ENCODE results near the gene IAH1. TPM values are rescaled to one million over a fixed set of nuclear protein-coding genes. Genes with fewer than 3 reads are reported as not detected.

Gene IAH1
- polyA plus RNA-seq, 3 donors: 39.4 to 98.2 (median 84.0) TPM

DNA sequence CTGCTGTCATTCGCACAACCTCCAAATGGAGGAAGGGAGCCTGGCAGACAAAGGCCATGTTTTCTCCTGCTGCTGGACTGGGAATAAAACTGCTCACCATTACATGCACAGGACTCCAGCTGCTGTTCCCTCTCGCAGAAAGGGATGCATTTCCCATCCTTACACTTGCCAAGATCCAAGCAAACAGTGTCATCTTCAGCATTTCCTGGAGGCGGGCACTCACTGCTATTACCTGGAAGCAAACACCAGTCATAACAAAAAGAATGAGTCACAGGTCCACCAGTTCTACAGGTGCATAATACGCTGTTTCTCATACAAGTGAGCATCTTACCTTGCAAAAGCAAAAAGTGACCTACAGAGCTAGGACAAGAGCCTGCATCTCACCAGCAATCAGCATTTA, 22.7 kb downstream of the IAH1 start:
- Mint-ChIP-seq H3K36me3 (peaks cover 82 to 97% of the 10 kb centered on the region in 2 donors), H3K9me3 (no peaks in the 10 kb centered on the region), H3K27me3 (ENCODE audit: low read depth in 3 of 3) (peaks cover 0 to 1% (median 0%) of the 10 kb centered on the region in 3 donors), H3K27ac (peak overlapping the region in 2 of 7 donors; percentile 2 to 15), H3K4me1 (no peaks in the 10 kb centered on the region), H3K4me3 (no peak overlapping the region)
- no peak overlapping the region for H3K9ac ChIP-seq (ENCODE audit: insufficient read depth, low read length, poor library complexity, severe bottlenecking)
- intact Hi-C loops (cut with micrococcal nuclease): no loop called here
- WGBS (ENCODE audit: insufficient coverage): 100% methylated on average over 4 of the region's 4 CpGs
- H2AFZ ChIP-seq (ENCODE audit: insufficient read depth, low read depth, low read length, poor library complexity, severe bottlenecking): no peak overlapping the region
- H3K4me3 ChIP-seq (replicated peaks in 1 of 3; ENCODE audit: low read depth in 2 of 3, low read length in 3 of 3): no peak overlapping the region
- H3K79me2 ChIP-seq (ENCODE audit: insufficient read depth, low read length): no peaks in the 10 kb centered on the region
- no peak for DNase-seq
- TF ChIP-seq, protein P1, sequence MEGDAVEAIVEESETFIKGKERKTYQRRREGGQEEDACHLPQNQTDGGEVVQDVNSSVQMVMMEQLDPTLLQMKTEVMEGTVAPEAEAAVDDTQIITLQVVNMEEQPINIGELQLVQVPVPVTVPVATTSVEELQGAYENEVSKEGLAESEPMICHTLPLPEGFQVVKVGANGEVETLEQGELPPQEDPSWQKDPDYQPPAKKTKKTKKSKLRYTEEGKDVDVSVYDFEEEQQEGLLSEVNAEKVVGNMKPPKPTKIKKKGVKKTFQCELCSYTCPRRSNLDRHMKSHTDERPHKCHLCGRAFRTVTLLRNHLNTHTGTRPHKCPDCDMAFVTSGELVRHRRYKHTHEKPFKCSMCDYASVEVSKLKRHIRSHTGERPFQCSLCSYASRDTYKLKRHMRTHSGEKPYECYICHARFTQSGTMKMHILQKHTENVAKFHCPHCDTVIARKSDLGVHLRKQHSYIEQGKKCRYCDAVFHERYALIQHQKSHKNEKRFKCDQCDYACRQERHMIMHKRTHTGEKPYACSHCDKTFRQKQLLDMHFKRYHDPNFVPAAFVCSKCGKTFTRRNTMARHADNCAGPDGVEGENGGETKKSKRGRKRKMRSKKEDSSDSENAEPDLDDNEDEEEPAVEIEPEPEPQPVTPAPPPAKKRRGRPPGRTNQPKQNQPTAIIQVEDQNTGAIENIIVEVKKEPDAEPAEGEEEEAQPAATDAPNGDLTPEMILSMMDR (IDR thresholded peaks at IDR 0.05): no peak
- H3K36me3 ChIP-seq (replicated peaks in 1 of 2; ENCODE audit: control insufficient read depth in 1 of 2, insufficient read depth in 2 of 2, low read length in 2 of 2): peaks cover 82 to 97% of the 10 kb centered on the region in 2 donors
- peaks cover 56% of the 10 kb centered on the region for H4K20me1 ChIP-seq (ENCODE audit: insufficient read depth, low read length)
- H3K4me2 ChIP-seq (replicated peaks; ENCODE audit: extremely low read depth, low read length, poor library complexity, severe bottlenecking): no peak overlapping the region
- H3K9me3 ChIP-seq (replicated peaks in 1 of 2; ENCODE audit: control insufficient read depth in 1 of 2, insufficient read depth in 1 of 2, low read length in 2 of 2): no peaks in the 10 kb centered on the region
- H3K27me3 ChIP-seq (ENCODE audit: control insufficient read depth in 2 of 2, insufficient read depth in 2 of 2, low read length in 2 of 2): no peaks in the 10 kb centered on the region
- no peaks in the 10 kb centered on the region for H3K4me1 ChIP-seq (ENCODE audit: control insufficient read depth in 1 of 2, insufficient read depth in 2 of 2, low read length in 2 of 2)
- H3K27ac ChIP-seq (ENCODE audit: low read depth in 1 of 2, low read length in 2 of 2): no peak overlapping the region

- Mint-ChIP-seq H3K27ac (peak overlapping the region in 1 of 7 donors; percentile 6), H3K9me3 (no peaks in the 10 kb centered on the region), H3K27me3 (ENCODE audit: low read depth in 3 of 3) (peaks cover 0 to 1% (median 0%) of the 10 kb centered on the region in 3 donors), H3K36me3 (peaks cover 76 to 97% of the 10 kb centered on the region in 2 donors), H3K4me1 (no peaks in the 10 kb centered on the region), H3K4me3 (no peak overlapping the region)
- TF ChIP-seq, protein P1 (IDR thresholded peaks at IDR 0.05): no peak
- H3K4me1 ChIP-seq (ENCODE audit: control insufficient read depth in 1 of 2, insufficient read depth in 2 of 2, low read length in 2 of 2): no peaks in the 10 kb centered on the region
- no peaks in the 10 kb centered on the region for H3K9me3 ChIP-seq (replicated peaks in 1 of 2; ENCODE audit: control insufficient read depth in 1 of 2, insufficient read depth in 1 of 2, low read length in 2 of 2)
- no peak overlapping the region for H2AFZ ChIP-seq (ENCODE audit: insufficient read depth, low read depth, low read length, poor library complexity, severe bottlenecking)
- H3K36me3 ChIP-seq (replicated peaks in 1 of 2; ENCODE audit: control insufficient read depth in 1 of 2, insufficient read depth in 2 of 2, low read length in 2 of 2): peaks cover 77 to 97% of the 10 kb centered on the region in 2 donors
- H4K20me1 ChIP-seq (ENCODE audit: insufficient read depth, low read length): peaks cover 54% of the 10 kb centered on the region
- H3K79me2 ChIP-seq (ENCODE audit: insufficient read depth, low read length): no peaks in the 10 kb centered on the region
- intact Hi-C loops (cut with micrococcal nuclease): no loop called here
- H3K4me3 ChIP-seq (replicated peaks in 1 of 3; ENCODE audit: low read depth in 2 of 3, low read length in 3 of 3): no peak overlapping the region
- no peak for DNase-seq
- no CpG with 5 or more reads among the region's 1 CpG for WGBS (ENCODE audit: insufficient coverage)
- H3K9ac ChIP-seq (ENCODE audit: insufficient read depth, low read length, poor library complexity, severe bottlenecking): no peak overlapping the region
- H3K27me3 ChIP-seq (ENCODE audit: control insufficient read depth in 2 of 2, insufficient read depth in 2 of 2, low read length in 2 of 2): no peaks in the 10 kb centered on the region
- H3K4me2 ChIP-seq (replicated peaks; ENCODE audit: extremely low read depth, low read length, poor library complexity, severe bottlenecking): no peak overlapping the region
- no peak overlapping the region for H3K27ac ChIP-seq (ENCODE audit: low read depth in 1 of 2, low read length in 2 of 2)
Measured at GRCh38 chr2:9498210-9498609, 23.9 kb downstream of the IAH1 start.
